PC-9 (cell line): Measurements from ENCODE around the gene CCM2L. TPM values are rescaled to one million over a fixed set of nuclear protein-coding genes. Genes with fewer than 3 reads are reported as not detected.

Source experiments
- BruUV-seq: library from RNA; stranded (reverse); fragments of 400-500 nt; replicated peaks from 2 replicates; lab custom pipeline; 2021; lab: Mats Ljungman, UMichigan
- CTCF ChIA-PET: fragments of 300-600 bp; sonication (Branson Sonifier 250); formaldehyde crosslinking; loops from one replicate; lab custom pipeline; 2022; ENCODE audit warnings: antibody characterized with exemption; lab: Charles Lee
- POLR2A ChIA-PET: fragments of 300-600 bp; sonication (Branson Sonifier 250); formaldehyde crosslinking; loops from one replicate; lab custom pipeline; 2022; ENCODE audit warnings: antibody characterized with exemption; ENCODE audit not compliant: unreplicated experiment; lab: Charles Lee
- DNase-seq, 2 experiments: peaks; one replicate each; pipeline versions ENCODE4 v3.0.0 to v3.0.0-alpha.2; 2015 to 2022; ENCODE audit warnings: mixed read lengths in 1 of 2
- H2AFZ ChIP-seq: fragments of 200-600 bp; sonication (generic); 2 replicates; pipeline ENCODE4 v1.8.1; 2017; ENCODE audit warnings: antibody characterized with exemption
- H3F3A ChIP-seq: fragments of 200-600 bp; sonication (generic); 2 replicates; pipeline ENCODE4 v1.8.1; 2017; ENCODE audit warnings: antibody characterized with exemption, mild to moderate bottlenecking, low read depth; ENCODE audit not compliant: insufficient read depth
- H3K27ac ChIP-seq: fragments of 200-600 bp; sonication (generic); 2 replicates; pipeline ENCODE4 v1.6.1; 2016; ENCODE audit warnings: mixed run types
- H3K27me3 ChIP-seq: fragments of 200-600 bp; sonication (generic); 2 replicates; pipeline ENCODE4 v1.6.1; 2016; ENCODE audit warnings: low read depth, mixed run types; ENCODE audit not compliant: insufficient read depth
- H3K36me3 ChIP-seq: fragments of 200-600 bp; sonication (generic); 2 replicates; pipeline ENCODE4 v1.6.1; 2016; ENCODE audit warnings: low read depth, mixed run types
- H3K4me1 ChIP-seq: fragments of 200-600 bp; sonication (generic); replicated peaks from 2 replicates; pipeline ENCODE4 v1.6.1; 2016; ENCODE audit warnings: mixed run types; ENCODE audit not compliant: insufficient read depth
- H3K4me2 ChIP-seq: fragments of 200-600 bp; sonication (generic); 2 replicates; pipeline ENCODE4 v1.6.1; 2017; ENCODE audit warnings: mixed run types
- H3K4me3 ChIP-seq: fragments of 200-600 bp; sonication (generic); 2 replicates; pipeline ENCODE4 v1.6.1; 2016; ENCODE audit warnings: mixed run types
- H3K79me2 ChIP-seq: fragments of 200-600 bp; sonication (generic); 2 replicates; pipeline ENCODE4 v1.6.1; 2017; ENCODE audit warnings: low read depth, mixed run types
- H3K9me2 ChIP-seq: fragments of 200-600 bp; sonication (generic); 2 replicates; pipeline ENCODE4 v1.8.1; 2017; ENCODE audit warnings: mild to moderate bottlenecking; ENCODE audit not compliant: insufficient read depth
- H3K9me3 ChIP-seq: fragments of 200-600 bp; sonication (generic); 2 replicates; pipeline ENCODE4 v1.8.1; 2016; ENCODE audit warnings: low read depth; ENCODE audit not compliant: insufficient read depth
- H4K20me1 ChIP-seq: fragments of 200-600 bp; sonication (generic); 2 replicates; pipeline ENCODE4 v1.8.1; 2017; ENCODE audit not compliant: insufficient read depth
- EZH2 ChIP-seq: fragments of 200-600 bp; sonication (generic); IDR thresholded peaks from 2 replicates; pipeline ENCODE4 v1.8.0; 2017; ENCODE audit warnings: antibody characterized with exemption, low read depth
- intact Hi-C: fragments of 100-400 bp; cut with micrococcal nuclease; formaldehyde crosslinking; loops from one replicate; pipeline ENCODE4 v1.10.0; 2022; ENCODE audit not compliant: unreplicated experiment
- total RNA-seq: library from RNA; stranded (reverse); gene quantifications from 2 replicates; pipeline ENCODE4 v1.2.3, GENCODE V29; 2021
- TF ChIP-seq, protein P1 (sequence below): fragments of 200-600 bp; sonication (generic); conservative IDR thresholded peaks from 2 replicates; pipeline ENCODE4 v1.6.1; 2017; ENCODE audit warnings: mixed run types, antibody characterized with exemption, mild to moderate bottlenecking, moderate library complexity

The CCM2L gene
- total RNA-seq, 1 experiment from 2014 or later: 0.31 TPM

GRCh38 chr20:31996996-31997395 is 13.2 kb upstream of the CCM2L start:
- CTCF ChIA-PET: no interaction called here
- Histone ChIP-seq H3K4me2 (no peak overlapping the region), H3K9me3 (no peaks in the 10 kb centered on the region), H3K4me3 (no peak overlapping the region), H3K4me1 (no peaks in the 10 kb centered on the region), H2AFZ (no peak overlapping the region), H4K20me1 (no peaks in the 10 kb centered on the region), H3F3A (no peaks in the 10 kb centered on the region), H3K27ac (no peak overlapping the region), H3K36me3 (no peaks in the 10 kb centered on the region), H3K79me2 (no peaks in the 10 kb centered on the region), H3K27me3 (peaks cover 80% of the 10 kb centered on the region), H3K9me2 (no peaks in the 10 kb centered on the region)
- TF ChIP-seq, protein P1, sequence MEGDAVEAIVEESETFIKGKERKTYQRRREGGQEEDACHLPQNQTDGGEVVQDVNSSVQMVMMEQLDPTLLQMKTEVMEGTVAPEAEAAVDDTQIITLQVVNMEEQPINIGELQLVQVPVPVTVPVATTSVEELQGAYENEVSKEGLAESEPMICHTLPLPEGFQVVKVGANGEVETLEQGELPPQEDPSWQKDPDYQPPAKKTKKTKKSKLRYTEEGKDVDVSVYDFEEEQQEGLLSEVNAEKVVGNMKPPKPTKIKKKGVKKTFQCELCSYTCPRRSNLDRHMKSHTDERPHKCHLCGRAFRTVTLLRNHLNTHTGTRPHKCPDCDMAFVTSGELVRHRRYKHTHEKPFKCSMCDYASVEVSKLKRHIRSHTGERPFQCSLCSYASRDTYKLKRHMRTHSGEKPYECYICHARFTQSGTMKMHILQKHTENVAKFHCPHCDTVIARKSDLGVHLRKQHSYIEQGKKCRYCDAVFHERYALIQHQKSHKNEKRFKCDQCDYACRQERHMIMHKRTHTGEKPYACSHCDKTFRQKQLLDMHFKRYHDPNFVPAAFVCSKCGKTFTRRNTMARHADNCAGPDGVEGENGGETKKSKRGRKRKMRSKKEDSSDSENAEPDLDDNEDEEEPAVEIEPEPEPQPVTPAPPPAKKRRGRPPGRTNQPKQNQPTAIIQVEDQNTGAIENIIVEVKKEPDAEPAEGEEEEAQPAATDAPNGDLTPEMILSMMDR: no peak
- no peak for TF ChIP-seq EZH2
- intact Hi-C loops: no loop called here
- POLR2A ChIA-PET: no interaction called here
- no TSS peak for BruUV-seq
- DNase-seq: no peak

DNA sequence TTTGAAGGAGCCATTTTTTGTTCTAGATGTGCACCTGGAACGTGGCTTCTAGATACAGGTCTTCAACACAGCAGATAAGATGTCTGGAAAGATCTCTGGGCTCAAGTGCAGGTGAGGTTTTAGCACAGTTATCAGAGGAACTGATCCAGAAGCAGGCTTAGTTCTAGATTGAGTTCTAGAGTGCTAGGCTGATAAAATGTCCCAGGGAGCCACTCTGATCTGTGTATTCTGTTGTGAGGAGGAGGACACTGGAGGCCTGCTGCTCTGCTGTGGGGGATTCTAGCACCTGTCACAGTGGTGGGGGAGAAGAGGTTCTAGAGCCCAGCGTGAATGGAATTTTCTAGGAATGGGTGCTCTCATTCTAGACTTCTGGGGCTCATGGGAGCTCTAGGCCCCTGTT is 12.0 kb upstream of the CCM2L start:
- Histone ChIP-seq H3K79me2 (no peaks in the 10 kb centered on the region), H2AFZ (no peak overlapping the region), H4K20me1 (no peaks in the 10 kb centered on the region), H3K4me3 (no peak overlapping the region), H3K36me3 (no peaks in the 10 kb centered on the region), H3K9me3 (no peaks in the 10 kb centered on the region), H3F3A (no peaks in the 10 kb centered on the region), H3K4me2 (no peak overlapping the region), H3K27me3 (peaks cover 75% of the 10 kb centered on the region), H3K9me2 (no peaks in the 10 kb centered on the region), H3K4me1 (no peaks in the 10 kb centered on the region), H3K27ac (no peak overlapping the region)
- DNase-seq: no peak
- POLR2A ChIA-PET: no interaction called here
- intact Hi-C loops: no loop called here
- CTCF ChIA-PET: no interaction called here
- no peak for TF ChIP-seq EZH2
- TF ChIP-seq, protein P1: no peak
- no TSS peak for BruUV-seq

GRCh38 chr20:32003325-32003724 is 6.9 kb upstream of the CCM2L start:
- no TSS peak for BruUV-seq
- CTCF ChIA-PET: no interaction called here
- no peaks in the 10 kb centered on the region for H3K9me2 ChIP-seq
- DNase-seq: no peak
- no peak overlapping the region for H3K27ac ChIP-seq
- no peaks in the 10 kb centered on the region for H3F3A ChIP-seq
- H3K9me3 ChIP-seq: no peaks in the 10 kb centered on the region
- TF ChIP-seq, protein P1: no peak
- TF ChIP-seq EZH2: no peak
- H3K4me1 ChIP-seq: no peaks in the 10 kb centered on the region
- H2AFZ ChIP-seq: no peak overlapping the region
- POLR2A ChIA-PET: no interaction called here
- no peak overlapping the region for H3K4me2 ChIP-seq
- intact Hi-C loops: no loop called here
- H3K36me3 ChIP-seq: no peaks in the 10 kb centered on the region
- no peak overlapping the region for H3K4me3 ChIP-seq
- H3K27me3 ChIP-seq: peaks cover 76% of the 10 kb centered on the region
- H4K20me1 ChIP-seq: no peaks in the 10 kb centered on the region; the same call in 1 of the 2 replicates
- no peaks in the 10 kb centered on the region for H3K79me2 ChIP-seq
